H9 (cell line): Measurements from ENCODE around the gene KRT34. TPM values are rescaled to one million over a fixed set of nuclear protein-coding genes. Genes with fewer than 3 reads are reported as not detected.

Experiments used
- DNase-seq: peaks from one replicate; pipeline ENCODE4 v3.0.0-alpha.2; 2017
- H2AFZ ChIP-seq: one replicate; pipeline ENCODE4 v1.6.1; 2013; ENCODE audit warnings: mild to moderate bottlenecking, low read length, control low read depth, moderate library complexity
- H2AK5ac ChIP-seq: 2 replicates; pipeline ENCODE4 v1.6.1; 2013; ENCODE audit warnings: low read length, control low read depth, mixed read lengths; ENCODE audit not compliant: insufficient read length
- H2BK120ac ChIP-seq: one replicate; pipeline ENCODE4 v1.6.1; 2013; ENCODE audit warnings: low read depth, mild to moderate bottlenecking, low read length, control low read depth, inconsistent platforms; ENCODE audit not compliant: poor library complexity, severe bottlenecking
- H2BK12ac ChIP-seq: 2 replicates; pipeline ENCODE4 v1.6.1; 2013; ENCODE audit warnings: low read length, control low read depth, mixed read lengths, low read depth; ENCODE audit not compliant: insufficient read length
- H2BK15ac ChIP-seq: 2 replicates; pipeline ENCODE4 v1.6.1; 2013; ENCODE audit warnings: low read depth, low read length, control low read depth
- H2BK20ac ChIP-seq: one replicate; pipeline ENCODE4 v1.6.1; 2013; ENCODE audit warnings: low read depth, mild to moderate bottlenecking, low read length, control low read depth, inconsistent platforms; ENCODE audit not compliant: poor library complexity, severe bottlenecking
- H2BK5ac ChIP-seq: 2 replicates; pipeline ENCODE4 v1.6.1; 2013; ENCODE audit warnings: low read length, control low read depth, mixed read lengths; ENCODE audit not compliant: insufficient read length
- H3K14ac ChIP-seq: 2 replicates; pipeline ENCODE4 v1.6.1; 2013; ENCODE audit warnings: low read length, control low read depth; ENCODE audit not compliant: insufficient read depth
- H3K18ac ChIP-seq: 2 replicates; pipeline ENCODE4 v1.6.1; 2013; ENCODE audit warnings: low read depth, mild to moderate bottlenecking, mixed read lengths, low read length, control low read depth; ENCODE audit not compliant: insufficient read length
- H3K23ac ChIP-seq: 2 replicates; pipeline ENCODE4 v1.6.1; 2013; ENCODE audit warnings: low read length, control low read depth, mixed read lengths, low read depth; ENCODE audit not compliant: insufficient read length
- H3K23me2 ChIP-seq: 2 replicates; pipeline ENCODE4 v1.6.1; 2013; ENCODE audit warnings: low read depth, mild to moderate bottlenecking, mixed read lengths, low read length, control low read depth; ENCODE audit not compliant: insufficient read length, poor library complexity, severe bottlenecking
- H3K27ac ChIP-seq: 2 replicates; pipeline ENCODE4 v1.5.1; 2013; ENCODE audit warnings: low read length, control low read depth, mixed read lengths, low read depth; ENCODE audit not compliant: insufficient read length
- H3K27me3 ChIP-seq: 2 replicates; pipeline ENCODE4 v1.6.1; 2013; ENCODE audit warnings: low read length, control low read depth, inconsistent platforms; ENCODE audit not compliant: insufficient read depth
- H3K4ac ChIP-seq: 2 replicates; pipeline ENCODE4 v1.6.1; 2013; ENCODE audit warnings: low read depth, mild to moderate bottlenecking, control low read depth, inconsistent platforms, low read length, moderate library complexity
- H3K4me1 ChIP-seq: 2 replicates; pipeline ENCODE4 v1.6.1; 2013; ENCODE audit warnings: low read length, control low read depth, inconsistent platforms; ENCODE audit not compliant: insufficient read depth
- H3K4me2 ChIP-seq: 2 replicates; pipeline ENCODE4 v1.6.1; 2013; ENCODE audit warnings: low read length, control low read depth, mixed read lengths; ENCODE audit not compliant: insufficient read length, insufficient read depth
- H3K56ac ChIP-seq: 2 replicates; pipeline ENCODE4 v1.6.1; 2013; ENCODE audit warnings: low read depth, mild to moderate bottlenecking, mixed read lengths, low read length, control low read depth; ENCODE audit not compliant: insufficient read length
- H3K79me1 ChIP-seq: 2 replicates; pipeline ENCODE4 v1.6.1; 2013; ENCODE audit warnings: low read depth, mild to moderate bottlenecking, moderate library complexity, low read length, control low read depth, inconsistent platforms; ENCODE audit not compliant: insufficient read depth, poor library complexity, severe bottlenecking
- H3K79me2 ChIP-seq: 2 replicates; pipeline ENCODE4 v1.6.1; 2013; ENCODE audit warnings: low read length, control low read depth, inconsistent platforms; ENCODE audit not compliant: insufficient read depth
- H3K9ac ChIP-seq: 2 replicates; pipeline ENCODE4 v1.6.1; 2013; ENCODE audit warnings: low read length, control low read depth, mixed read lengths; ENCODE audit not compliant: insufficient read length; ENCODE audit errors: extremely low read depth
- H3K9me3 ChIP-seq: one replicate; pipeline ENCODE4 v1.6.1; 2013; ENCODE audit warnings: low read depth, low read length, inconsistent platforms; ENCODE audit not compliant: control insufficient read depth
- H3T11ph ChIP-seq: one replicate; pipeline ENCODE4 v1.6.1; 2013; ENCODE audit warnings: mild to moderate bottlenecking, low read length, control low read depth, inconsistent platforms
- H4K20me1 ChIP-seq: one replicate; pipeline ENCODE4 v1.6.1; 2013; ENCODE audit not compliant: control insufficient read depth, insufficient read length, insufficient read depth
- H4K5ac ChIP-seq: 2 replicates; pipeline ENCODE4 v1.6.1; 2013; ENCODE audit warnings: low read depth, mild to moderate bottlenecking, mixed read lengths, low read length, control low read depth; ENCODE audit not compliant: insufficient read length
- H4K8ac ChIP-seq: replicated peaks from 2 replicates; pipeline ENCODE4 v1.6.1; 2013; ENCODE audit warnings: low read length, control low read depth, mixed read lengths, low read depth; ENCODE audit not compliant: insufficient read length
- H4K91ac ChIP-seq: 2 replicates; pipeline ENCODE4 v1.6.1; 2013; ENCODE audit warnings: low read depth, mild to moderate bottlenecking, moderate library complexity, mixed read lengths, low read length, control low read depth; ENCODE audit not compliant: insufficient read length
- H3K27ac Mint-ChIP-seq, 3 experiments: 2 replicates in 2 of 3; 3 replicates in 1 of 3; pipeline ENCODE4 v1.8.0; 2020 to 2021; ENCODE audit warnings: mixed read lengths in 3 of 3, mild to moderate bottlenecking in 1 of 3, moderate library complexity in 1 of 3
- H3K27me3 Mint-ChIP-seq: 2 replicates; pipeline ENCODE4 v1.8.0; 2021; ENCODE audit warnings: low read depth, mild to moderate bottlenecking, moderate library complexity, mixed read lengths
- H3K36me3 Mint-ChIP-seq, 3 experiments: 2 replicates in 2 of 3; 3 replicates in 1 of 3; pipeline ENCODE4 v1.8.0; 2020 to 2021; ENCODE audit warnings: low read depth in 3 of 3, mixed read lengths in 3 of 3; ENCODE audit not compliant: insufficient read depth in 1 of 3
- H3K4me1 Mint-ChIP-seq, 2 experiments: 2 replicates each; pipeline ENCODE4 v1.8.0; 2020; ENCODE audit warnings: mixed read lengths in 2 of 2
- H3K4me3 Mint-ChIP-seq, 2 experiments: 2 replicates in 1 of 2; 3 replicates in 1 of 2; pipeline ENCODE4 v1.8.0; 2020 to 2021; ENCODE audit warnings: mild to moderate bottlenecking in 2 of 2, mixed read lengths in 2 of 2, moderate library complexity in 1 of 2
- H3K9me3 Mint-ChIP-seq, 2 experiments: 2 replicates in 1 of 2; 3 replicates in 1 of 2; pipeline ENCODE4 v1.8.0; 2020; ENCODE audit warnings: mild to moderate bottlenecking in 2 of 2, mixed read lengths in 2 of 2, moderate library complexity in 1 of 2
- WGBS: extraction: QIAGEN DNeasy Blood & Tissue Kit; methylation state at CpG from one replicate; pipeline ENCODE4 v1.1.7; 2013; ENCODE audit warnings: missing lambda C conversion rate, low lambda C conversion rate, mixed read lengths; ENCODE audit not compliant: insufficient read length; ENCODE audit errors: extremely low coverage; 5-methylcytosine and 5-hydroxymethylcytosine counted together
- total RNA-seq: library from RNA; stranded (reverse); gene quantifications from 2 replicates; pipeline ENCODE4 v1.2.1, GENCODE V29; 2021
- TF ChIP-seq, protein P1 (sequence below): fragments of 200-600 bp; sonication (generic); conservative IDR thresholded peaks from 3 replicates; pipeline ENCODE4 v1.8.0; 2021; ENCODE audit warnings: antibody characterized with exemption, mild to moderate bottlenecking

The KRT34 gene
- total RNA-seq, 1 experiment from 2014 or later, result not detected

- H3K27ac Mint-ChIP-seq, result no peak overlapping the region
- no peak overlapping the region for H3K9ac ChIP-seq
- no peak overlapping the region for H3K14ac ChIP-seq
- peaks cover 0 to 10% of the 10 kb centered on the region in 2 experiments; a peak in 3 of 5 replicates for H3K9me3 Mint-ChIP-seq
- WGBS, result no CpG with 5 or more reads among the region's 1 CpG
- no peak overlapping the region for H3K56ac ChIP-seq
- TF ChIP-seq, protein P1, sequence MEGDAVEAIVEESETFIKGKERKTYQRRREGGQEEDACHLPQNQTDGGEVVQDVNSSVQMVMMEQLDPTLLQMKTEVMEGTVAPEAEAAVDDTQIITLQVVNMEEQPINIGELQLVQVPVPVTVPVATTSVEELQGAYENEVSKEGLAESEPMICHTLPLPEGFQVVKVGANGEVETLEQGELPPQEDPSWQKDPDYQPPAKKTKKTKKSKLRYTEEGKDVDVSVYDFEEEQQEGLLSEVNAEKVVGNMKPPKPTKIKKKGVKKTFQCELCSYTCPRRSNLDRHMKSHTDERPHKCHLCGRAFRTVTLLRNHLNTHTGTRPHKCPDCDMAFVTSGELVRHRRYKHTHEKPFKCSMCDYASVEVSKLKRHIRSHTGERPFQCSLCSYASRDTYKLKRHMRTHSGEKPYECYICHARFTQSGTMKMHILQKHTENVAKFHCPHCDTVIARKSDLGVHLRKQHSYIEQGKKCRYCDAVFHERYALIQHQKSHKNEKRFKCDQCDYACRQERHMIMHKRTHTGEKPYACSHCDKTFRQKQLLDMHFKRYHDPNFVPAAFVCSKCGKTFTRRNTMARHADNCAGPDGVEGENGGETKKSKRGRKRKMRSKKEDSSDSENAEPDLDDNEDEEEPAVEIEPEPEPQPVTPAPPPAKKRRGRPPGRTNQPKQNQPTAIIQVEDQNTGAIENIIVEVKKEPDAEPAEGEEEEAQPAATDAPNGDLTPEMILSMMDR, result no peak
- no peak overlapping the region for H2BK20ac ChIP-seq
- H3K36me3 Mint-ChIP-seq, result 0 out of 7 replicates have a peak, but pooled peaks cover 0 to 2% (median 0%) of the 10 kb centered on the region in 3 experiments
- no peak overlapping the region for H3K18ac ChIP-seq
- no peak overlapping the region for H3K4me2 ChIP-seq
- DNase-seq, result no peak
- no peak overlapping the region for H3K23ac ChIP-seq
- H2BK12ac ChIP-seq, result no peak overlapping the region
- no peak overlapping the region for H3K27ac ChIP-seq
- H3K79me2 ChIP-seq, result no peaks in the 10 kb centered on the region
- no peaks in the 10 kb centered on the region for H4K20me1 ChIP-seq
- no peak overlapping the region for H3T11ph ChIP-seq
- H3K4me1 Mint-ChIP-seq, result peaks cover 0 to 5% of the 10 kb centered on the region in 2 experiments; a peak in 1 of 4 replicates
- no peaks in the 10 kb centered on the region for H3K27me3 ChIP-seq
- H2AK5ac ChIP-seq, result no peak overlapping the region
- H2BK5ac ChIP-seq, result no peak overlapping the region
- H3K4me3 Mint-ChIP-seq, result no peak overlapping the region
- no peaks in the 10 kb centered on the region for H3K9me3 ChIP-seq
- H2BK15ac ChIP-seq, result no peak overlapping the region
- H4K8ac ChIP-seq, result no peak overlapping the region
- H2AFZ ChIP-seq, result no peak overlapping the region
- H2BK120ac ChIP-seq, result no peak overlapping the region
- no peak overlapping the region for H3K4ac ChIP-seq
- no peaks in the 10 kb centered on the region for H3K4me1 ChIP-seq
- H3K79me1 ChIP-seq, result no peaks in the 10 kb centered on the region
- H4K91ac ChIP-seq, result no peak overlapping the region
- no peak overlapping the region for H4K5ac ChIP-seq
- H3K27me3 Mint-ChIP-seq, result peaks cover 5% of the 10 kb centered on the region; the same call in 1 of the 2 replicates
- H3K23me2 ChIP-seq, result no peaks in the 10 kb centered on the region
These were observed 4.1 kb upstream of the KRT34 start for GRCh38 chr17:41386227-41386626.
